ENCODE measurements around the gene UPK2.

The UPK2 gene

DNA sequence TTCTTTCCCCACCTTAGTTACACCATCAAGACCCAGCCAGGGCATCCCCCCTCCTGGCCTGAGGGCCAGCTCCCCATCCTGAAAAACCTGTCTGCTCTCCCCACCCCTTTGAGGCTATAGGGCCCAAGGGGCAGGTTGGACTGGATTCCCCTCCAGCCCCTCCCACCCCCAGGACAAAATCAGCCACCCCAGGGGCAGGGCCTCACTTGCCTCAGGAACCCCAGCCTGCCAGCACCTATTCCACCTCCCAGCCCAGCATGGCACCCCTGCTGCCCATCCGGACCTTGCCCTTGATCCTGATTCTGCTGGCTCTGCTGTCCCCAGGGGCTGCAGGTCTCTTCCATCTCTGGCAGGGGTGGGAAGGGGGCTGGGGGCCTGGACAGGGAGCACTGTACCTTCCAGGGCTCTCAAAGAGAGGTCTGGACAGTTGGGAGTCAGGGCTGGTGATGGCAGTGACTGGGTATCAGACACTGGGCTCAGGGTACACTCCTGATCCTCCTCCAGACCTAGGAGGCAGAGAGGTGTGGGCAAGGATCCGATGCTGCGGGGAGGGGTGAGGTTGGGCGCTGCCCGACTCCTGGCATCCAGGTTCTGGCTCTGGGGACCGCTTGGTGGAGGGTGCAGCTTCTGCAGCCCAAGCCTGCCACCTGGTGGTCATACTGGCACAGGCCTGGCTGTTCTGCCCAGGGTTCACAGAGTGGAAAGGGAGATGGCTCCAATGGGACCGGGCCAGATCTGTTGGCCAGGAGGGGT is at the start of gene UPK2:
TSS of gene UPK2 (plus strand) at position 205 of the 753 bp plus-strand sequence. CDS start at position 258, 53 bp downstream.
- no peak for FAIRE-seq

- FAIRE-seq: no peak
Measured at GRCh38 chr11:118907051-118908042, 48.8 kb upstream of the UPK2 start.

GRCh38 chr11:118908264-118908663 is 47.8 kb upstream of the UPK2 start:
- FAIRE-seq: no peak

GRCh38 chr11:118908901-118909618 is 47.0 kb upstream of the UPK2 start:
- FAIRE-seq: no peak

- no peak for FAIRE-seq
Measured at GRCh38 chr11:118909619-118910308, 46.3 kb upstream of the UPK2 start.

DNA sequence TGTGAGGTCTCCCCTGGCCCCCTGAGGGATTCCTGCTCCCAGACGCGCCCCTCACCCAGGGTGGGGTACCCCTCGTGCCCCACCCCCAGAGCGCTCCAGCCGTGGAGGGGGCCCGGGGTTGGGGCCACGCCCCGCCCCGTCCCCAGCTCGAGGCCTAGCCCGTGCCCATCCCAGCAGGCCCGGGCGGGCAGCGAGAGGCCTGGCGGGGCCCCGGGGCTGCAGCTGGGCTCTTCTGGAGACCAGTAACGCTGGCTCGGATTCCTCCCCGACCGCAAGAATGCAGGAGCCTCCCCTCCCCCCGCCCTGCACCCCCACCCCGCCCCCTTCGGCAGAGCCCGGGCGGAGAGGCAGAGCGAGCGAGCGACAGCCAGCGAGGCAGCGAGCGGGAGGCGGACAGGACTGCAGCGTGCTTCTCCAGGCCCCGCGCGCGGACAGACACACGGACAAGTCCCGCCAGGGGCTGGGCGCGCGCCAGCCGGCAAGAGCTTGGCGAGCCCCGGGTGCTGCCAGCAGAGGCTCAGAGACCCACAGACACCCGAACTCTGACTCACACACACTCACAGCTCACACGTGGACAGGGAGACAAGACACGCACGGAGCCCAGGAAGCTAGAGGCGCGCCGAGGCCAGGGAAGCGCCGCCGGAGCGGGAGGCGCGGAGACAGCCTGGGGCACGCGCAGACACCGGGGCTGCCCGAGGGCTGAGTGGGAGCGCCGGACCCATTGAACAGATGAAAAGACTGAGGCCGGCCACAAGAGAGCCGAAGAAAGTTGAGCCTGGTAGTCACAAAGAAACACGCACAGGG is 45.6 kb upstream of the UPK2 start:
- FAIRE-seq: no peak

DNA sequence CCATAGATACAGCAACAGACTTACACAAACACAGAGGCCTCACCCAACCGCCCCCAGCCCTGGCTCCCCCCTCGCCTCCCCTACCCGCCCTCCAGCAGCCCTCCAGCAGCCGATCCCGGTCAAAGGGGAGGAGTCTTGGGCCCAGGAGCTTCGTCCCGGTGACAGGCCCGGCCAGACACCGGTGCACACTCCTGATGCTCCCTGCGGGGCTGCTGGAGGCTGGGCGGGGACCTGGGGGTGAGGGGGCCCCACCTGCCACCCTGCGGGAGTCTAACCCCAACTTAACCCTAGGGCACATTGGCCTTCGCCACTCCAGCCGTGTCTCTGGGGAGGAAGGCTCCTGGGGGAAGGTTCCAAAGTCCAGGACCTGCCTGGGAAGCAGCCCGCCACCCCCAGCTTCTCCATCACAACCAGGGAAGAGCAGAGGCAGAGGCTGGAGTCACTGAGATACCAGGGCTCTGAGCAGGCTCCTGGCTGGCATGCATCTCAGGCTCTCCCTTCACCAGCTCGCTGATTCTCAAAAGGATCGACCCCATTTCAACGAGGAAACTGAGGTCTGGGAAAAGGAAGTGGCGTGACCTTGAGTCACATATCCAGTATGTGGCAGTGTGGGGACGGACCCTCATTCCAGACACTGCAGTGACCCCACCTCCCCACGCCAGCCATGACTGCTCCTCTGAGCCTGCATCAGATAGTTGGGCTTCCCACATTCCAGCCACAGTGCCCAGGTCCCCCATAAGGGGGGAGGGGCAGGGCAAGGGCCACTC is 44.8 kb upstream of the UPK2 start:
- no peak for FAIRE-seq

DNA sequence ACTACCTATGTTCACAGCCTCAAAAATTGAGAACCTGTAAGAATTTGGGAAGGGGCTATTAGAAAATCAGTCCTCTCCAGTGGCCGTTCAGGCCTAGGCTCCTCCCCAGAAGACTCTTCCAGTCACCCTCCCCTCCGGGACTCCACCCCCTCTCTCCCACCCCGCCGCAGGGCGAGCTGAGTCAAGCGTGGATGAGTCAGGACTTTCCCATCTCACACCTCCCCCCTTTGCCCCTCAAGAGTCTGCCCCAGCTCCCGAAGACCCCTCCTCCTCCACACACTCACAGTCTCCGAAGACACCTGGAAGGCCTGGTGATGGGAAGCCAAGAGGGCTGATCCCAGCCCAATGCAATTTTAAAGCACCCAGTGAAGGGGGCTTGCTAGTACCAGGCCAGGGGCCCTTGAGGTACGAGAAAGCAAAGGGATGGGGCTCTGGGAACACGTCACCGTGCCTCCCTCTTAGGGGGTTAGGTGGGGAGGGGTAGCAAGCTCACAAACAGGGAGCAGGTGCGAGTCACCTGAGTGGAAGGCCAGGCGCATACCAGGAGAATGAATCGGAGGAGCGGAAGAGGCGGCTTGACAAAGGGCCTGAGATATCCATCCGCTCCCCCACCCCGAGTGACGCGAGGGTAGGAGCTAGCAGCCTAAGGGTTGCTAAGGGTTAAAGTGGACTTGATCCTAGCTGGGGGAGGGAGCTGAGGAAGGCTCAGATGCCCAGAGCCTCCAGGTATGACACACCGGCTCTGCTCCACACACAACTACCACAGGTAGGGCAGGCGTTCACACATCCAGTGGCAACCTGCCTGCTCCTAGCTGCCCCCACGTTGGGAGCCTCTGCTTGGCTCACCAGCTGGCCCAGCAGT is 44.0 kb upstream of the UPK2 start:
- FAIRE-seq: no peak

GRCh38 chr11:118912742-118913410 is 43.2 kb upstream of the UPK2 start:
- FAIRE-seq: no peak

DNA sequence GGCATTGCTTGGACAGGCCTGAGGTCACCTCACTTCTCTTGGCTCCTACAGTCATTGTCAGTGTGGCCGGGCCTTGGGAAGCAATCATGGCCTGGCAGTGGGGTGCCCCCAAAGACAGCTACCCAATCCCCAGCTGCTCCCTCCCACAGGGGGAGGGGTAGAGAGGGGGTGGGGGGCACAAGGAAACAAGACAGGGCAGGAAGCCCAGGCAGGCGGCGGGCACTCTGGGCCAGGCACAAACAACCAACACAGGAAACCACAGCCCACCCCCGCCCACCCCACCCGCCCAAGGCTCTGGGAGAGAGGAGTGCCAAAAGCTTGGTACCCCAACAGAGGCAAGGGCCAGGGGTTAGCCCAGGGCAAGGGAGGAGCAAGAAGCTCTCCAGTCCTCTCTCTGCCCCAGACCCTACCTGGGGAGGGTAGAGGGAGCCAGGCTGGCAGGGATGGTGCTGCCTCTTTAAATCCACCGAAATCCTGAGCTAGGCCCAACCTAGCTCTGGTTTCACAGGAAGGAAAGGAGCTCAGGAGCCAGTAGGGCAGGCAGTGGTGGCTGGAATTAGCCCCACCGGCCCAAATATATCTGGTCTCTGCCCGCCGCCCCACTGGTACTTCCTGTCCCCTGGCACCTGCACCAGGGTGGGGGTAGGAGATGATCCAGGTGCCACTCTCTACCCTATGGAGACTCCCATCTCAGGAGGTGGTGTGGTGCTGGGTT is 42.5 kb upstream of the UPK2 start:
- FAIRE-seq: no peak

DNA sequence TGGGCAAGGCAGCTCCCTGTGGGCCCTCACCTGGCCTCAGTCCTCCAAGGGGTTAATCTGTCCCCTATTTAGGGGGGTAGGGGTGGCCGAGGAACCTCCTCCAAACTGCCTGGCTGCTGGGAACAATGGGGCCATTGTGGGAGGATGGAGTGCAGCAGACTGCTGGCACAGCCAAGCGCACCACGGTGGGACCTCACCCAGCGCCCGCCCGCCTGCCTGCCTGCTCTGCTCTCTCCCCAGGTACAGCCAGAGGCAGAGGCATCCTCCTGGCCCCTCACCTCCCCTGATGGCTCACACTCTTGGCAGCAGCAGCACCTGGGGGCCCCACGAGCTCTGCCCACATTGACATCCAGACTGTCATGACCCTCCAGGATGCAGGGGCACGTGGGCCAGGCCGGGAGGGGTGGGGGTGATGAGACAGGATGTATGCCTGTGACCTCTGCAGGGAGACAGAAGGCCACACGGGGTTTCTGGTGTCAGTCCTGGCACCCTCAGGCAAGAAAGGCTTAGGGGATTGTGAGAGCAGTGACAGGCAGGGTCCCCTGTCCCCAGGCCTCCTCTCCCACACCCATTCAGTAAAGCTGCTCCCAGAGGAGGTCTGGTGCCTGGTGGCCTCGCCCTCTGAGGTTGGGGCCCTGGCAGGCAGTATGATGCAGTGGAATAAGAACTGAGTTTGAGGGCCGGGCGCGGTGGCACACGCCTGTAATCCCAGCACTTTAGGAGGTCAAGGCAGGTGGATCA is 41.8 kb upstream of the UPK2 start:
- FAIRE-seq: no peak

DNA sequence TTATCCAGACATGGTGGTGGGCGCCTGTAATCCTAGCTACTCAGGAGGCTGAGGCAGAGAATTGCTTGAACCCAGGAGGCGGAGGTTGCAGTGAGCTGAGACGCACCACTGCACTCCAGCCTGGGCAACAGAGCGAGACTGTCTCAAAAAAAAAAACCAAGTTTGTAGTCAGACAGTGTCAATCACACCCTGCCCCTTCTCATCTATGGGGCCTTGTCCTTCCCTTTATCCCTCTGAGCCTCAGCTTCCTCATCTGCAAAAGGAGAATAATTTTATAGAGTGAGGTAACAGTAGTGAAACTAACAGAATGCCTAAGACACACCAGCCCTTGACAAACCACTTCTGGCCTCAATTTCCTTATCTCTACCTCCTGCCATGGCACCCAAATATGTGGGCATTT is 41.1 kb upstream of the UPK2 start:
- FAIRE-seq: no peak

GRCh38 chr11:118915396-118915795 is 40.7 kb upstream of the UPK2 start:
- FAIRE-seq: no peak

GRCh38 chr11:118915941-118916841 is 39.9 kb upstream of the UPK2 start:
- FAIRE-seq: no peak

DNA sequence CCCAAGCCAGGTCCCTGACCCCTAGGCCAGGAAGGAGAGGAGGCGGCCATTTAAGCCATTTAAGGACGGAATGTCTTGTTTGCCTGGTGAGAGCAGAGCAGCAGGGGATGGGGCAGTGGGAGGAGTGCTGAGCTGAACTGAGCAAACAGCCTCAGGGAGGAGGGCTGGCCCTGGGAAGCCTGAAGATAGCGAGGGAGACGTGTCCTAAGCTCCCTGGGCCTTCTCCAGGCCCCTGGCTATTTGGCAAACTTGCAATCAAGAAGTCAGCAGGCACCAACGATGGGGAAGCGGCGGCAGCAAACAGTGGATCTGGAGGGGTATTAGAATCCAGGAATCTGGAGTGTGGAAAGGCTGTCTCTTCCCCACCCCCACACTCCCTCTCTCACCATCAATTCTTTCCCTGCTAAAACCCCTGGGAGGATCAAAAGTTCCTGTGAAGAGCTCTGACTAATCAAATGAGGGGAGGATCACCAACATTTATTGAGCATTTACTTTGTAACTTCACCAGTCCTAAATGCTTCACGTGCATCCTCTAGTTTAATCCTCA is 39.2 kb upstream of the UPK2 start:
- no peak for FAIRE-seq

GRCh38 chr11:118917481-118918127 is 38.5 kb upstream of the UPK2 start:
- FAIRE-seq: no peak

All from A204.1 (cell line).